Subcutaneous adipose tissue (tissue), 4 donors: ENCODE data around the gene SLF1. TPM values are rescaled to one million over a fixed set of nuclear protein-coding genes. Genes with fewer than 3 reads are reported as not detected.

Experiments
- CTCF ChIP-seq: fragments of 450-650 bp; IDR thresholded peaks from one replicate; pipeline ENCODE4 v1.5.1; 2016; ENCODE audit warnings: low read depth, mild to moderate bottlenecking, control low read depth, antibody characterized with exemption, moderate library complexity
- total RNA-seq, 4 donors: library from RNA; depleted of rRNA; stranded (reverse); fragments of >200 nt; gene quantifications; one replicate each; pipeline ENCODE4 v1.1.0, GENCODE V29; 2016

SLF1 gene
- total RNA-seq, 4 donors from 2014 or later, result 4.9 to 9.6 (median 7.0) TPM

- TF ChIP-seq CTCF, result no peak
Measured at GRCh38 chr5:94689908-94690307, 71.4 kb downstream of the SLF1 start.

GRCh38 chr5:94690778-94691177 lies 72.3 kb downstream of the SLF1 start:
- no peak for TF ChIP-seq CTCF

- TF ChIP-seq CTCF, result no peak
Measured at GRCh38 chr5:94691291-94691690, 72.8 kb downstream of the SLF1 start.

- no peak for TF ChIP-seq CTCF
Measured at GRCh38 chr5:94691949-94692348, 73.5 kb downstream of the SLF1 start.

- TF ChIP-seq CTCF, result no peak
Measured at GRCh38 chr5:94692581-94692980, 74.1 kb downstream of the SLF1 start.

- no peak for TF ChIP-seq CTCF
Measured at GRCh38 chr5:94693043-94693822, 74.8 kb downstream of the SLF1 start.

- TF ChIP-seq CTCF, result no peak
Measured at GRCh38 chr5:94693845-94694370, 75.4 kb downstream of the SLF1 start.
